GM12878 (cell line): ENCODE data around the gene ELOA.
"Not testable (repeated sequence)": the region's sequence is repeated elsewhere in the genome, so short reads cannot be mapped to it uniquely, and the experiment has no call there.

Experiments
- CHD2 ChIP-seq: IDR thresholded peaks from 2 replicates; pipeline ENCODE4 v1.6.1; 2011; ENCODE audit warnings: low read depth, low read length, improper control_type of control experiment, borderline replicate concordance
- EP300 ChIP-seq, 2 experiments: fragments of 150-350 bp in 1 of 2; IDR thresholded peaks; 2 replicates each; pipeline ENCODE4 v1.6.1; 2011 to 2012; ENCODE audit warnings: low read depth in 2 of 2, low read length in 2 of 2, borderline replicate concordance in 1 of 2, improper control_type of control experiment in 1 of 2, inconsistent platforms in 1 of 2; ENCODE audit not compliant: control insufficient read depth in 1 of 2
- FOXM1 ChIP-seq: IDR thresholded peaks from 2 replicates; pipeline ENCODE4 v1.6.1; 2012; ENCODE audit warnings: low read depth, mild to moderate bottlenecking, inconsistent platforms, low read length, moderate library complexity
- GABPA ChIP-seq: IDR thresholded peaks from 2 replicates; pipeline ENCODE4 v1.6.1; 2014; ENCODE audit warnings: antibody characterized with exemption, low read depth, mild to moderate bottlenecking, inconsistent platforms
- GATAD2B ChIP-seq: fragments of 450-650 bp; conservative IDR thresholded peaks from 2 replicates; pipeline ENCODE4 v1.6.1; 2017; ENCODE audit warnings: low read depth, mild to moderate bottlenecking, moderate library complexity
- POLR2A ChIP-seq: IDR thresholded peaks from 2 replicates; pipeline ENCODE4 v1.6.1; 2011; ENCODE audit warnings: low read depth, mild to moderate bottlenecking, low read length
- RB1 ChIP-seq: fragments of 450-650 bp; formaldehyde crosslinking; IDR thresholded peaks from 2 replicates; pipeline ENCODE4 v1.6.1; 2017; ENCODE audit warnings: mild to moderate bottlenecking, borderline replicate concordance
- TAF1 ChIP-seq: IDR thresholded peaks from 2 replicates; pipeline ENCODE4 v1.6.1; 2011; ENCODE audit warnings: mild to moderate bottlenecking, low read depth, low read length, borderline replicate concordance
- TF ChIP-seq, protein P1 (sequence below): IDR thresholded peaks from 2 replicates; pipeline ENCODE4 v1.6.1; 2011; ENCODE audit warnings: mild to moderate bottlenecking, low read depth, low read length, moderate library complexity; ENCODE audit not compliant: insufficient replicate concordance
- TF ChIP-seq, protein P2 (sequence below), 3 experiments: IDR thresholded peaks in 2 of 3; conservative IDR thresholded peaks in 1 of 3; 2 replicates each; pipeline ENCODE4 v1.5.1; 2011; ENCODE audit warnings: low read depth in 3 of 3, low read length in 3 of 3, mild to moderate bottlenecking in 3 of 3, control low read depth in 2 of 3, moderate library complexity in 2 of 3, inconsistent platforms in 1 of 3, mixed read lengths in 1 of 3; ENCODE audit not compliant: control insufficient read depth in 2 of 3, insufficient read depth in 1 of 3; ENCODE audit errors: extremely low read depth in 1 of 3

DNA sequence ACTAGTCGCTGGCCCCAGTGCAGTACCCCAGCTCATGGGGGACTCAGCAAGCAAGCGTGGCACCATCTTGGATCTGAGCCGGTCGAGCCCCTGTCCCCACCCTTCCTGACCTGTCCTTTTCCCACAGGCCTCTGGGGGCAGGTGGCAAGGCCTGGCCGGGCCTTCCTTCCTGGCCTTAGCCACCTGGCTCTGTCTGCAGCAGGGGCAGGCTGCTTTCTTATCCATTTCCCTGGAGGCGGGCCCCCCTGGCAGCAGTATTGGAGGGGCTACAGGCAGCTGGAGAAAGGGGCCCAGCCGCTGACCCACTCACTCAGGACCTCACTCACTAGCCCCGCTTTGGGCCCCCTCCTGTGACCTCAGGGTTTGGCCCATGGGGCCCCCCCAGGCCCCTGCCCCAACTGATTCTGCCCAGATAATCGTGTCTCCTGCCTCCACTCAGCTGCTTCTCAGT lies 51.5 kb downstream of the ELOA start:
- not testable (repeated sequence) for TF ChIP-seq GABPA; FOXM1; TAF1; POLR2A; CHD2; EP300 (IDR thresholded peaks at IDR 0.05; ENCODE audit: borderline replicate concordance in 1 of 2, control insufficient read depth in 1 of 2, low read depth in 2 of 2, low read length in 2 of 2); RB1; GATAD2B
- TF ChIP-seq, protein P1, sequence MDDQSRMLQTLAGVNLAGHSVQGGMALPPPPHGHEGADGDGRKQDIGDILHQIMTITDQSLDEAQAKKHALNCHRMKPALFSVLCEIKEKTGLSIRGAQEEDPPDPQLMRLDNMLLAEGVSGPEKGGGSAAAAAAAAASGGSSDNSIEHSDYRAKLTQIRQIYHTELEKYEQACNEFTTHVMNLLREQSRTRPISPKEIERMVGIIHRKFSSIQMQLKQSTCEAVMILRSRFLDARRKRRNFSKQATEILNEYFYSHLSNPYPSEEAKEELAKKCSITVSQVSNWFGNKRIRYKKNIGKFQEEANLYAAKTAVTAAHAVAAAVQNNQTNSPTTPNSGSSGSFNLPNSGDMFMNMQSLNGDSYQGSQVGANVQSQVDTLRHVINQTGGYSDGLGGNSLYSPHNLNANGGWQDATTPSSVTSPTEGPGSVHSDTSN = not testable (repeated sequence)
- TF ChIP-seq, protein P2, sequence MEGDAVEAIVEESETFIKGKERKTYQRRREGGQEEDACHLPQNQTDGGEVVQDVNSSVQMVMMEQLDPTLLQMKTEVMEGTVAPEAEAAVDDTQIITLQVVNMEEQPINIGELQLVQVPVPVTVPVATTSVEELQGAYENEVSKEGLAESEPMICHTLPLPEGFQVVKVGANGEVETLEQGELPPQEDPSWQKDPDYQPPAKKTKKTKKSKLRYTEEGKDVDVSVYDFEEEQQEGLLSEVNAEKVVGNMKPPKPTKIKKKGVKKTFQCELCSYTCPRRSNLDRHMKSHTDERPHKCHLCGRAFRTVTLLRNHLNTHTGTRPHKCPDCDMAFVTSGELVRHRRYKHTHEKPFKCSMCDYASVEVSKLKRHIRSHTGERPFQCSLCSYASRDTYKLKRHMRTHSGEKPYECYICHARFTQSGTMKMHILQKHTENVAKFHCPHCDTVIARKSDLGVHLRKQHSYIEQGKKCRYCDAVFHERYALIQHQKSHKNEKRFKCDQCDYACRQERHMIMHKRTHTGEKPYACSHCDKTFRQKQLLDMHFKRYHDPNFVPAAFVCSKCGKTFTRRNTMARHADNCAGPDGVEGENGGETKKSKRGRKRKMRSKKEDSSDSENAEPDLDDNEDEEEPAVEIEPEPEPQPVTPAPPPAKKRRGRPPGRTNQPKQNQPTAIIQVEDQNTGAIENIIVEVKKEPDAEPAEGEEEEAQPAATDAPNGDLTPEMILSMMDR (IDR thresholded peaks at IDR 0.05 in 2 of 3, conservative IDR thresholded peaks at IDR 0.05 in 1 of 3; ENCODE audit: control insufficient read depth in 2 of 3, extremely low read depth in 1 of 3, insufficient read depth in 1 of 3, low read depth in 3 of 3, low read length in 3 of 3) = not testable (repeated sequence)
